A204.1 (cell line): ENCODE results near the gene GLI3.

Source experiments
- FAIRE-seq: peaks from 2 replicates; lab custom pipeline; 2012; peaks lifted over from hg19 to GRCh38; lab: Jason Lieb, UNC

GLI3 gene

GRCh38 chr7:42235741-42236161 is 1.3 kb downstream of the GLI3 start:
- FAIRE-seq: no peak

GRCh38 chr7:42234736-42235135 is 2.3 kb downstream of the GLI3 start:
- no peak for FAIRE-seq

- FAIRE-seq: no peak
These were observed 3.2 kb downstream of the GLI3 start for GRCh38 chr7:42233695-42234331.

GRCh38 chr7:42233171-42233570 is 3.8 kb downstream of the GLI3 start:
- no peak for FAIRE-seq

DNA sequence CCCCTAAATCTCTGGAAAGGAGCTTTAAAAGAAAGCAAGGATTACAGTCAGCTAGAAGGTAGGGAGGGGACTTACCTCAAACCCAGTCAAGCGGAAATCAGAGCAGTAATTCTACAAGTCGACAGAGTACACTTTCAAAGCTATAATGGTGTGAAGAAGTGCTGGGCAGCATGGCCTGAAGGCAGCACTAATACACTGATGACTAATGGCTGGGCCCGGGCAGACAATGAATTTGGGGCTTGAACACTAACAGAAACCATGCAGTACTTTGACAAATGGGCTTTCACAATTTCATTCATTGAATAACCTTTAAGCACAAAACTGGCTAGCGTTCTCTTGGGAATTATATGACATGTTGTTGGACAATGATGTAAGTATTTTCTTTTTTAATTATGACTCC is 4.7 kb downstream of the GLI3 start:
- no peak for FAIRE-seq

- no peak for FAIRE-seq
These were observed 5.8 kb downstream of the GLI3 start for GRCh38 chr7:42231043-42231787.

DNA sequence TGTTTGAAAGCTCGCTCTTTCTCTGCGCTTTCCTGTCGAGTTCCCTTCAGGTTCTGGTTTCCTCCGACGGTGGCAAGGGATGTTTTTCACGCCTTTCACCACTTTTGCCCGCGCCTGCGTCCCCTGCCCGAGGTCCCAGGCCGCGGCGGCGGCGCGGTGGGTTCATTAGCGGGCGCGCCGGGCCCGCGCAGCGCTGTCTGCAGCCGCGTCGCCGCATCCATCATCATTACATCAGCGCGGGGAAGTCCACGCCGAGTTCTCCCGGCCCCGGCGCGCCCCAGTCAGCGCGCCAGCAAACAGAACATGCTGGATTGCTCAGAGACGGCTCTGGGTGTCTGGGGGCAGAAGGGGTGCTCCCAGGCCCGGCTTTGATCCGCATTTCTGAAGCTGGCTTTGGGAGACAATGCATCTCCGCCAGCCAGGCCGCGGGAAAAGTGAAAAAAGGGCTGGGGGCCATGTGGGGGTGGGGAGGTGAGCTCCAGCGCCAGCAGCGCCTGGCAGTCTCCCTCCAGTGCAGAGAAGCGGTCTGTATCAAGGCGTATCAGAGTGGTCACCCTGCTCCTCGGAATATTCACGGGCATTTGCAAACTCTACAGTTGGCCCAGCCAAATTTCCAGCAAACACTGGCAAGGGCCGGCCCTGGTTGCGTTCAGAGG is 8.9 kb downstream of the GLI3 start:
- FAIRE-seq: no peak

GRCh38 chr7:42227541-42227935 is 9.5 kb downstream of the GLI3 start:
- no peak for FAIRE-seq

- FAIRE-seq: no peak
These were observed 10.0 kb downstream of the GLI3 start for GRCh38 chr7:42227021-42227420.

- FAIRE-seq: no peak
These were observed 10.6 kb downstream of the GLI3 start for GRCh38 chr7:42226354-42226941.

DNA sequence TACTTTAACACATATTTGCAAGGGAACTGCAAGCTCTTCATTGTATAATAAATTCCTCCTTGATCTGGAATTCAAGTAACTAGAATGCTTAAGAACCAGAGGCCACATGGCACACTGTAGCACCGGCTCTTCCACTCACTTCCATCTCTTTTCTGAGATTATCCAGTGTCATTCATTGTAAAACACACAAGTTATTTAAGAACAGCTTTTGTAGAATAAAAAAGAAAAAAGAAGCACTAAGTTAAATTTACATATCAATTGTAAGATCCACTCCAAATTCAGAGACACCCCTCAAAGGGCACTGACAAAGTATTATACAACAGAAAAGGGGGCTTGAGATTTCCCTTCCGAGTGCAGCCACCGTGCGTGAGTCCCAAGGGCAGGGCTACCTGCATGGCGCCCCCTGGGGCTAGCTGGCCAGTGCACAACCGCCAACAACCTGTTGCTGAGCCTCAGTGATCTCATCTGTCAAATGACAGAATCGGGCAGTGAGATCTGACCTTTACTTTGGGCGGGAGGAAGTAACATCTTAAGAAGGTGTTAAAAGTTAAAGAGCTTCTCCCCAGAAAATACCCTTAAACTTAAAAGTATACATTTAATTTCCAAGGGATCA is 12.5 kb downstream of the GLI3 start:
- no peak for FAIRE-seq

DNA sequence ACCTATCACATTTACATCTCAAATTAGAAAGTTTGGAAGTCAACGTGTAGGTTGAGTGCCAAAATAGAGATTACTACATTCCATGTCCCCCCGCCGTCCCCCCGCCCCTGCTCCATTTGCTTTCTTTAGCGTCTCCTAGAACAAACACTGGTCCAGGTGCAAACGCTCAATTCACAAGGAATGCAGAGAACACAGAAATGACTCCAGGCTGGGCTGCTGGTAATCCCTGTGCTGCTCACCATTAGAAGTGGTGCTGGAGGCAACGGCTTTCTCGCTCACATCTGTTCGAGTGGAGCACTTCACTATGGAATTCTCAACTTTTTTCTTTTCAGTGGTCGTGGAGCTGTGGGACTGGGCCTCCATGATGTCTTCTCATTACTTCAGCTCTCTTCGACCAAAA is 14.1 kb downstream of the GLI3 start:
- FAIRE-seq: no peak

GRCh38 chr7:42222125-42222524 is 14.9 kb downstream of the GLI3 start:
- no peak for FAIRE-seq

- FAIRE-seq: no peak
These were observed 15.7 kb downstream of the GLI3 start for GRCh38 chr7:42221304-42221703.

DNA sequence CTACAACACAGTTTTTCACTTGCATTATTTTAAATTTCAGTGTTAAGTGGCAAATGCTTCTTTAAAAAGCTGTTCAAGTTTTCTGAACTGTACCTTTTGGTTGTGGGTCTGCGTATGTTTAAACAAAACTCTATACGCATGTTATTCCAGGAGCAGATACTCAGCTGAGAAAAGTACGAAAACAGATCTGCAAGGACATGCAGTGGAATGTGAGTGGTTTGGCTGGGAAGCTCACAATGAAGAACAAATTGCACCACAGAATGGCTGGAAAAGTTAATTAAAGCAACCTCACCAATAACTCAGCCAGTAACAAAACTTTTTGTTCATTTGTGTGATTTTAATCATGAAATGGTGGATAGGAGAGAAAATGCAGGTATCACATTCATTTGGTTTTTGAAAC is 17.6 kb downstream of the GLI3 start:
- no peak for FAIRE-seq

GRCh38 chr7:42218248-42218647 is 18.8 kb downstream of the GLI3 start:
- no peak for FAIRE-seq

DNA sequence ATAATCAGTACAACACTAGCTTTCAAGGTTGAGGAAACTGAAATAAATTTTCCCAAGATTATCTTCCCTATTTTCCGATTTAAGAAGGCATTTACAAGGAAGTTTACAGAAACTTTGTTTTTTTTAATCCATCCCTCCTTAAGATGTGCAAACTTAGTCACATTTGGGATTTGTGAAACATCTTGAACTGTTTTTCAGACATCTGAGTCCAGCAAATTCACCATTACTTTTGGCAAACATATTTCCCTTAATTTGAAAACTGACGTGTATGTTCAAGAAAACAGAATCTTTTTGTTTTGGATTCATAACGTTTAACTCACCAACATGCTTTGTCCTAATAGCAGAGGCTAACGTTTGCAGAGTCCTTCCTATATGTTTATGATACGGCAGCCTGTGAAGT is 19.5 kb downstream of the GLI3 start:
- FAIRE-seq: no peak

- no peak for FAIRE-seq
These were observed 20.0 kb downstream of the GLI3 start for GRCh38 chr7:42217053-42217452.

GRCh38 chr7:42214060-42214679 is 22.8 kb downstream of the GLI3 start:
- no peak for FAIRE-seq

DNA sequence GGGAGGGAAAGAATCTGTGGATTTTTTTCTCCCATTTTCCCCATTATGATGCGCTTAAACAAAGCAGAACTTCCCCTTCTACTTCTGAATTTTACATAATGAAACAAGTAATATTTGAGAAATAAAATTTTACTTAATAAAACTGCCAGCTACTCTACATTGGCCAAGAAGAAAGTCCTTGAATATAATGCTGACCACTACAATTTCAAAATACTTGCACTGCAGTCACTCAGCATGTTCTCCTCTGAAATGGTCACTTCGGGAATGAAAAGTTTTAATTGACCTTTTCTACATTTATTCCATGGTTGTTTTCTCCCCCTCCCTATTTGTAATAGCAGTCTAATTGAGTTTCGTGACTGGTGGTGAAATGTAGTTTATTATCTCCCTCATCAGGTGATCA is 23.9 kb downstream of the GLI3 start:
- FAIRE-seq: no peak

GRCh38 chr7:42212541-42213090 is 24.4 kb downstream of the GLI3 start:
- no peak for FAIRE-seq

DNA sequence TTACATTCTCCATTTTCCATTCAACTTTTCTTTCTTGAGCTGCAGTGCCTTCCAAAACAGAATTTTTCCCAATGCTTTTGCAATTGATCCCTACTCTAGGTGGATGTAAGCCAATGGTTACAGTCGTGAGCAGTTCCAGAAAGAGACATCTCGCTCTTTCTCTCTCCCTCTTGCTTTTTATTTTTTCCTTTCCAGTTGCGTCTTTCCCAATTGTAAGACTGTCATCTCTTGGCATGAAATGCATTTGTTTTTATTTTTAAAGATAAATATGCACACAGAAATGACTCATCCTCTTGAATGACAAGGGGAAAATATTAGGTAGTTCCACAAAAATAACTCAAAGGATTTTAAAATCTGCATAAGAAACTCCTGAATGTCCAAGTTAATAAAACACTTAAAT is 25.1 kb downstream of the GLI3 start:
- no peak for FAIRE-seq
